Measurements from ENCODE around the gene DCP1A. TPM values are rescaled to one million over a fixed set of nuclear protein-coding genes. Genes with fewer than 3 reads are reported as not detected.

DCP1A gene
- total and polyA plus RNA-seq, 2 of the 13 experiments (the other 11 are each of a cell fraction or from before 2014, with no cell fraction given) = 14.2 to 41.2 TPM

DNA sequence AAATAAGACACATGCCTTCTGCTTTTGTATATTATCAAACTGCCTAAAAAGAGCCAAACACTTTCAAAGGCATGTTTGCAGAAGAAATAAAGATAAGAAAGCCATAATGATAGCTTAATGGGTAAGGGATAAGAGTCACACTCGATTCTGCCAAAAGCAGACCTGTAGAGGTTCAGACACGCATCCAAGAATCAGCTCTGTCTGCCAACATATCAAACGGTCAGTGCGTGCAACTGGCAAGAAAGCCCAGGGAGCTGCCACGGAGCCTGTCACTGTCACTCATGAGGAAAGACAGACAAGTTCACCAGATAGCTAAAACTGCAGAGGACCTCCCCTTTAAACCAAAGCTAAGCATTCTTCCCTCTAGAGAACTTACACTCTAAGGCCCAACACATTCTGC, 23.2 kb downstream of the DCP1A start:
- in situ Hi-C loops (cut with HindIII; ENCODE audit: extremely low pct_ligation_motif_present, low pct_unique_long_range_greater_than_20kb) = no loop called here
- no peak overlapping the region for H3K27ac ChIP-seq (ENCODE audit: extremely low read length, insufficient read depth, low read length)
- POLR2A ChIA-PET = no interaction called here
- H3K9me3 ChIP-seq (ENCODE audit: low read length) = no peaks in the 10 kb centered on the region
- no peak overlapping the region for H3K4me3 ChIP-seq (replicated peaks in 1 of 3; ENCODE audit: insufficient read depth in 1 of 3, low read depth in 2 of 3, low read length in 3 of 3)
- intact Hi-C loops (cut with micrococcal nuclease; ENCODE audit: unreplicated experiment) = no loop called here
- BruUV-seq (replicated peaks) = no TSS peak
- CTCF ChIA-PET (ENCODE audit: low intra/inter-chr PET ratio, low total read pairs) = no interaction called here
- peaks cover 23% of the 10 kb centered on the region; the same call in 1 of the 2 replicates for H4K20me1 ChIP-seq (ENCODE audit: insufficient read depth, low read length)
- H3K27me3 ChIP-seq (ENCODE audit: control insufficient read depth in 1 of 2, insufficient read depth in 2 of 2, low read length in 2 of 2) = no peaks in the 10 kb centered on the region
- no peak overlapping the region for H2AFZ ChIP-seq (ENCODE audit: low read length)
- no peak for FAIRE-seq
- H3K4me1 ChIP-seq (ENCODE audit: insufficient read depth, low read length) = no peaks in the 10 kb centered on the region
- DNase-seq (ENCODE audit: low spot score) = no peak
- 98% methylated on average over 5 of the region's 5 CpGs for WGBS (ENCODE audit: low lambda C conversion rate)
- no peak overlapping the region for H3K4me2 ChIP-seq (ENCODE audit: low read depth, low read length)
- ATAC-seq = no peak
- H3K9ac ChIP-seq (ENCODE audit: insufficient read depth, low read depth, low read length) = no peak overlapping the region
- H3K79me2 ChIP-seq (ENCODE audit: insufficient read depth, low read length) = peaks cover 58% of the 10 kb centered on the region
- peaks cover 7 to 52% of the 10 kb centered on the region in 2 experiments; a peak in 4 of 5 replicates for H3K36me3 ChIP-seq (replicated peaks in 1 of 2; ENCODE audit: control insufficient read depth in 1 of 2, insufficient read depth in 2 of 2, low read length in 2 of 2)
- TF ChIP-seq ZNF275 (CRISPR knock-in tag; IDR thresholded peaks at IDR 0.05; ENCODE audit: borderline replicate concordance) (no peak), HNRNPK (IDR thresholded peaks at IDR 0.05; ENCODE audit: low read depth, low read length, poor library complexity, severe bottlenecking) (no peak), ZNF17 (CRISPR knock-in tag; IDR thresholded peaks at IDR 0.05) (no peak), IKZF5 (CRISPR knock-in tag; IDR thresholded peaks at IDR 0.05) (no peak), ZNF558 (CRISPR knock-in tag; IDR thresholded peaks at IDR 0.05; ENCODE audit: borderline replicate concordance) (no peak), ZNF563 (CRISPR knock-in tag; IDR thresholded peaks at IDR 0.05) (no peak), MIER3 (CRISPR knock-in tag; IDR thresholded peaks at IDR 0.05; ENCODE audit: borderline replicate concordance) (no peak), SMAD3 (CRISPR knock-in tag; IDR thresholded peaks at IDR 0.05) (no peak), GTF3A (CRISPR knock-in tag; conservative IDR thresholded peaks at IDR 0.05) (no peak), STAT5B (CRISPR knock-in tag; IDR thresholded peaks at IDR 0.05) (no peak), ATF1 (CRISPR knock-in tag; IDR thresholded peaks at IDR 0.05) (no peak)
- TF ChIP-seq, protein P1, sequence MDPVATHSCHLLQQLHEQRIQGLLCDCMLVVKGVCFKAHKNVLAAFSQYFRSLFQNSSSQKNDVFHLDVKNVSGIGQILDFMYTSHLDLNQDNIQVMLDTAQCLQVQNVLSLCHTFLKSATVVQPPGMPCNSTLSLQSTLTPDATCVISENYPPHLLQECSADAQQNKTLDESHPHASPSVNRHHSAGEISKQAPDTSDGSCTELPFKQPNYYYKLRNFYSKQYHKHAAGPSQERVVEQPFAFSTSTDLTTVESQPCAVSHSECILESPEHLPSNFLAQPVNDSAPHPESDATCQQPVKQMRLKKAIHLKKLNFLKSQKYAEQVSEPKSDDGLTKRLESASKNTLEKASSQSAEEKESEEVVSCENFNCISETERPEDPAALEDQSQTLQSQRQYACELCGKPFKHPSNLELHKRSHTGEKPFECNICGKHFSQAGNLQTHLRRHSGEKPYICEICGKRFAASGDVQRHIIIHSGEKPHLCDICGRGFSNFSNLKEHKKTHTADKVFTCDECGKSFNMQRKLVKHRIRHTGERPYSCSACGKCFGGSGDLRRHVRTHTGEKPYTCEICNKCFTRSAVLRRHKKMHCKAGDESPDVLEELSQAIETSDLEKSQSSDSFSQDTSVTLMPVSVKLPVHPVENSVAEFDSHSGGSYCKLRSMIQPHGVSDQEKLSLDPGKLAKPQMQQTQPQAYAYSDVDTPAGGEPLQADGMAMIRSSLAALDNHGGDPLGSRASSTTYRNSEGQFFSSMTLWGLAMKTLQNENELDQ (CRISPR knock-in tag; IDR thresholded peaks at IDR 0.05; ENCODE audit: borderline replicate concordance) = no peak
- TF ChIP-seq, protein P2, sequence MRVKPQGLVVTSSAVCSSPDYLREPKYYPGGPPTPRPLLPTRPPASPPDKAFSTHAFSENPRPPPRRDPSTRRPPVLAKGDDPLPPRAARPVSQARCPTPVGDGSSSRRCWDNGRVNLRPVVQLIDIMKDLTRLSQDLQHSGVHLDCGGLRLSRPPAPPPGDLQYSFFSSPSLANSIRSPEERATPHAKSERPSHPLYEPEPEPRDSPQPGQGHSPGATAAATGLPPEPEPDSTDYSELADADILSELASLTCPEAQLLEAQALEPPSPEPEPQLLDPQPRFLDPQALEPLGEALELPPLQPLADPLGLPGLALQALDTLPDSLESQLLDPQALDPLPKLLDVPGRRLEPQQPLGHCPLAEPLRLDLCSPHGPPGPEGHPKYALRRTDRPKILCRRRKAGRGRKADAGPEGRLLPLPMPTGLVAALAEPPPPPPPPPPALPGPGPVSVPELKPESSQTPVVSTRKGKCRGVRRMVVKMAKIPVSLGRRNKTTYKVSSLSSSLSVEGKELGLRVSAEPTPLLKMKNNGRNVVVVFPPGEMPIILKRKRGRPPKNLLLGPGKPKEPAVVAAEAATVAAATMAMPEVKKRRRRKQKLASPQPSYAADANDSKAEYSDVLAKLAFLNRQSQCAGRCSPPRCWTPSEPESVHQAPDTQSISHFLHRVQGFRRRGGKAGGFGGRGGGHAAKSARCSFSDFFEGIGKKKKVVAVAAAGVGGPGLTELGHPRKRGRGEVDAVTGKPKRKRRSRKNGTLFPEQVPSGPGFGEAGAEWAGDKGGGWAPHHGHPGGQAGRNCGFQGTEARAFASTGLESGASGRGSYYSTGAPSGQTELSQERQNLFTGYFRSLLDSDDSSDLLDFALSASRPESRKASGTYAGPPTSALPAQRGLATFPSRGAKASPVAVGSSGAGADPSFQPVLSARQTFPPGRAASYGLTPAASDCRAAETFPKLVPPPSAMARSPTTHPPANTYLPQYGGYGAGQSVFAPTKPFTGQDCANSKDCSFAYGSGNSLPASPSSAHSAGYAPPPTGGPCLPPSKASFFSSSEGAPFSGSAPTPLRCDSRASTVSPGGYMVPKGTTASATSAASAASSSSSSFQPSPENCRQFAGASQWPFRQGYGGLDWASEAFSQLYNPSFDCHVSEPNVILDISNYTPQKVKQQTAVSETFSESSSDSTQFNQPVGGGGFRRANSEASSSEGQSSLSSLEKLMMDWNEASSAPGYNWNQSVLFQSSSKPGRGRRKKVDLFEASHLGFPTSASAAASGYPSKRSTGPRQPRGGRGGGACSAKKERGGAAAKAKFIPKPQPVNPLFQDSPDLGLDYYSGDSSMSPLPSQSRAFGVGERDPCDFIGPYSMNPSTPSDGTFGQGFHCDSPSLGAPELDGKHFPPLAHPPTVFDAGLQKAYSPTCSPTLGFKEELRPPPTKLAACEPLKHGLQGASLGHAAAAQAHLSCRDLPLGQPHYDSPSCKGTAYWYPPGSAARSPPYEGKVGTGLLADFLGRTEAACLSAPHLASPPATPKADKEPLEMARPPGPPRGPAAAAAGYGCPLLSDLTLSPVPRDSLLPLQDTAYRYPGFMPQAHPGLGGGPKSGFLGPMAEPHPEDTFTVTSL (CRISPR knock-in tag; IDR thresholded peaks at IDR 0.05; ENCODE audit: borderline replicate concordance) = no peak
- TF ChIP-seq, protein P3, sequence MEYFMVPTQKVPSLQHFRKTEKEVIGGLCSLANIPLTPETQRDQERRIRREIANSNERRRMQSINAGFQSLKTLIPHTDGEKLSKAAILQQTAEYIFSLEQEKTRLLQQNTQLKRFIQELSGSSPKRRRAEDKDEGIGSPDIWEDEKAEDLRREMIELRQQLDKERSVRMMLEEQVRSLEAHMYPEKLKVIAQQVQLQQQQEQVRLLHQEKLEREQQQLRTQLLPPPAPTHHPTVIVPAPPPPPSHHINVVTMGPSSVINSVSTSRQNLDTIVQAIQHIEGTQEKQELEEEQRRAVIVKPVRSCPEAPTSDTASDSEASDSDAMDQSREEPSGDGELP (IDR thresholded peaks at IDR 0.05; ENCODE audit: borderline replicate concordance, low read depth) = no peak
